HG02798 (cell line): ENCODE measurements around the gene DCST2.
A peak's percentile ranks its signal among the peaks of the same experiment; 100 is the strongest.

Experiments
- ATAC-seq: cut with Tn5 transposase; IDR thresholded peaks from one replicate; pipeline ENCODE4 v1.9.1; 2021; ENCODE audit warnings: mild to moderate bottlenecking; ENCODE audit not compliant: unreplicated experiment, poor library complexity

Gene DCST2

GRCh38 chr1:155030243-155030795, 3.3 kb downstream of the DCST2 start:
- no peak for ATAC-seq

- ATAC-seq, result no peak
These were observed 3.9 kb downstream of the DCST2 start for GRCh38 chr1:155029513-155030242.

GRCh38 chr1:155026588-155026987, 7.0 kb downstream of the DCST2 start:
- no peak for ATAC-seq

- no peak for ATAC-seq
These were observed 7.4 kb downstream of the DCST2 start for GRCh38 chr1:155026154-155026553.

GRCh38 chr1:155024315-155024714, 9.3 kb downstream of the DCST2 start:
- no peak for ATAC-seq

GRCh38 chr1:155023627-155024026, 10.0 kb downstream of the DCST2 start:
- ATAC-seq, result no peak

- ATAC-seq, result no peak
These were observed 10.7 kb downstream of the DCST2 start for GRCh38 chr1:155022927-155023236.

GRCh38 chr1:155022136-155022926, 11.2 kb downstream of the DCST2 start:
- ATAC-seq, result no peak

- no peak for ATAC-seq
These were observed 14.0 kb downstream of the DCST2 start for GRCh38 chr1:155019377-155020245.

GRCh38 chr1:155018617-155019348, 14.8 kb downstream of the DCST2 start:
- no peak for ATAC-seq

GRCh38 chr1:155017946-155018316, 15.7 kb downstream of the DCST2 start:
- ATAC-seq, result peak; percentile 5

GRCh38 chr1:155017041-155017945, 16.3 kb downstream of the DCST2 start:
- peak; percentile 86 for ATAC-seq

GRCh38 chr1:155016231-155016831, 17.2 kb downstream of the DCST2 start:
- ATAC-seq, result no peak

- ATAC-seq, result no peak
These were observed 17.9 kb downstream of the DCST2 start for GRCh38 chr1:155015527-155016230.

GRCh38 chr1:155014709-155015508, 18.7 kb downstream of the DCST2 start:
- ATAC-seq, result no peak

- no peak for ATAC-seq
These were observed 19.9 kb downstream of the DCST2 start for GRCh38 chr1:155013632-155014031.
